K562 (cell line): ENCODE results near the gene CCNA1.

Experiments
- NR2F6 ChIP-seq: fragments of 450-650 bp; formaldehyde crosslinking; IDR thresholded peaks from 2 replicates; pipeline ENCODE4 v1.4.0; 2020; ENCODE audit warnings: mild to moderate bottlenecking
- ZNF217 ChIP-seq: sonication (generic); formaldehyde crosslinking; IDR thresholded peaks from 2 replicates; pipeline ENCODE4 v1.8.0; 2022; ENCODE audit warnings: mild to moderate bottlenecking, missing genetic modification reagents

DNA sequence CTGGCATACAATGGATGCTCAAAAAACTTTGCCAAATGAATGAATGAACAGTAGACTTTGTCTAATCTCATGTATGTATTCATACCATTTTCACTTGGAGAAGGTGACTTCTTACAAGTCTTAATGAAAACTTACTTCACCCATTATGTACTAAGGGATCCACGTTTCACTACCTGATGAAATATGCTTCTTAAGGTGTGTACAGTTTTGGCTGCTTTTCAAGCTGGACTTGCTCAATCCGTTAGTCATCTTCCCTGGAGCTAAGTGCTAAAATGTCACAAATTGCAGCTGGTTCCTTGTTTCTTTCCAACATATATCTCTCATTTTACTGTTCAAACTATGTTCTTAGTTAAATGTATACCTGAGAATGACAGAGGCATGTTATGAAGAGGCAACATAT, 4.2 kb upstream of the CCNA1 start:
- TF ChIP-seq ZNF217, result no peak
- no peak for TF ChIP-seq NR2F6
